ENCODE results near the gene PRODH2.

Gene PRODH2

DNA sequence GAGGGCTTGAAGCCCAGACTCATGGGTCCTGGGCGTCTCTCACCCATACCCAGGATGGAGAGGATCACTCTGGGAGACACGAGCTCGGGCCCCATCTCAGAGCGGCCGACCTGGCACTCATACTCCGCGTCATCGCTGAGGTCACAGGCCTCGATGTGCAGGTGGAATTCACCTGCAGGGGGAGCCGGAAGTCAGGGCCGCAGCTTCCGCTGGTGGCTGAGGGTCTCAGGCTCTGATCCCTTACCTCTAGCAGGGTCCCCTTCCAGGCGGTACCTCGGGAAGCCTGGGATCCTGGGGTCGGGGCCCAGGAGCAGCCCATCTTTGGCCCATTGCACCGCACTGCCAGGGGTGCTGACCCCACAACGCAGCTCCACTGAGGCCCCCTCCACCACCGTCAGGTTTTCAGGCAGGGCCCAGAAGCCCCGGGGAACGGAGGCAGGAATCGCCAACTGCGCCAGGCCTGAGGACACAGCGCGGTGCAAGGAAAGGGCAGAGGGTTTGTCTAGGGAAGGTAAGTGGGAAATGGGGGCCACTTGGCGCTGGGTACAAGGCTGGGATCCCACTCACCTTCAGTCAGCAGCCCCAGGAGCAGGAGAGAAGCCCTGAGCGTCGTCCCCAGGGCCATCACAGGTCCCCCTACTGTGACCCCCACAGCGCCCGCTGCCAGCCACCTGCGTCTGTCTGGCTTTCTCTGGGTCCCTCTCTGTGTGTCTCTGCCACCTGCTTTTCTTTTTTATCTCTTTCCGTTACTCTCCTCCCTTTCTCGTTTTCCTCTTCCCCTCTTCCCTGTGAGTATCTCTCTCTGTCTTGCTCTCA is 38.8 kb upstream of the PRODH2 start:
- Histone ChIP-seq H3K4me3 (ENCODE audit: low read length) (no peak overlapping the region), H3K27ac (ENCODE audit: low read length) (no peak overlapping the region), H3K9me3 (ENCODE audit: control insufficient read depth, low read depth, low read length) (no peaks in the 10 kb centered on the region), H3K36me3 (ENCODE audit: control insufficient read depth, low read depth, low read length) (no peaks in the 10 kb centered on the region), H3K4me1 (ENCODE audit: control insufficient read depth, low read depth, low read length) (peaks cover 10% of the 10 kb centered on the region), H3K27me3 (ENCODE audit: control insufficient read depth, insufficient read depth, low read length) (peaks cover 34% of the 10 kb centered on the region), H3K9ac (ENCODE audit: low read length) (no peak overlapping the region)

DNA sequence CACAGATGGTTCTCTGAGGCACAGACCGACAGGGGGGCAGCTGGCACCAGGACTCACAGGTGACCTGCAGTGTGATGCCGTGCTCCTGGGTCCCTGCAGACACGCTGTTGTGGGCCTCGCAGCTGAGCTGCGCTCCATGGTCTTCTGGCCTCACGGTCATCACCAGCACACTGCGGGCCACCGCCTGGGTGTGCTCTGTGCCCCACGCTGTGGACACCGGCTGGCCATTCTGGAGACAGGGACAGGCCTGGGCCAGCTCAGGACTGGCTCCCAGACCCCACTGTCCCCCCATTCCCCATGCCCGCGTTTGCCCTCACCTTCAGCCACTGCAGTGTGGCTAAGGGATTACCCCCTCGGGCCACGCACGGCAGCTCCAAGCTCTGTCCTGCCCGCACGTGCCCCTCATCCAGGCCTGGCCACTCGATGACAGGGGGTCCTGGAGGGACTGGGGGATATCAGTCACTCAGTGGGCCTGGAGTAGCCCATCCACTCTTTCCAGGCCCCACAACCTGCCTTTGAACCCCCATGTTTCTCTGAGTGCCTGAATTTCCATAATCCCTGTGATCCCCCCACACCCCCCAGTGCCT is 36.4 kb upstream of the PRODH2 start:
- Histone ChIP-seq H3K36me3 (ENCODE audit: control insufficient read depth, low read depth, low read length) (no peaks in the 10 kb centered on the region), H3K4me3 (ENCODE audit: low read length) (no peak overlapping the region), H3K4me1 (ENCODE audit: control insufficient read depth, low read depth, low read length) (peaks cover 5% of the 10 kb centered on the region), H3K27me3 (ENCODE audit: control insufficient read depth, insufficient read depth, low read length) (peaks cover 39% of the 10 kb centered on the region), H3K9me3 (ENCODE audit: control insufficient read depth, low read depth, low read length) (no peaks in the 10 kb centered on the region), H3K27ac (ENCODE audit: low read length) (no peak overlapping the region), H3K9ac (ENCODE audit: low read length) (no peak overlapping the region)

DNA sequence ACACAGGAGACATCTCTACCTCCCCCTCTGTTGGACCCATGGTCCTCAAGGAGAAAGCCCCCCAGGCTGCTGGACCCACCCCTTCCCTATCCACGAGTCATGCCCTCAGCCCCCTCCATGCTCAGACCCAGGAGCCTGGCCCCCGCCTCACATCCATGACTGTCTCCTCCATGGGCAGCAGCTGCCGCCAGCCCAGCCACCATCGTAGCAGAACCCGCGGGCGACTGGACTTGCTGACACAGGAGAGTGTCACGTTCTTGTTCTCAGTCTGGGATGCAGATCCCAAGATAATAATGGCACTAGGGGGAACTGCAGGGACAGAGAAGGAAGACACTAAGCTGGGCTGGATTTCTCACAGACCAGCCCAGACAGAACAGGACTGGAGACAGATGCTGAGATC is 35.8 kb upstream of the PRODH2 start:
- Histone ChIP-seq H3K4me3 (ENCODE audit: low read length) (no peak overlapping the region), H3K27me3 (ENCODE audit: control insufficient read depth, insufficient read depth, low read length) (peaks cover 44% of the 10 kb centered on the region), H3K9ac (ENCODE audit: low read length) (no peak overlapping the region), H3K4me1 (ENCODE audit: control insufficient read depth, low read depth, low read length) (peaks cover 5% of the 10 kb centered on the region), H3K36me3 (ENCODE audit: control insufficient read depth, low read depth, low read length) (no peaks in the 10 kb centered on the region), H3K27ac (ENCODE audit: low read length) (no peak overlapping the region), H3K9me3 (ENCODE audit: control insufficient read depth, low read depth, low read length) (no peaks in the 10 kb centered on the region)

DNA sequence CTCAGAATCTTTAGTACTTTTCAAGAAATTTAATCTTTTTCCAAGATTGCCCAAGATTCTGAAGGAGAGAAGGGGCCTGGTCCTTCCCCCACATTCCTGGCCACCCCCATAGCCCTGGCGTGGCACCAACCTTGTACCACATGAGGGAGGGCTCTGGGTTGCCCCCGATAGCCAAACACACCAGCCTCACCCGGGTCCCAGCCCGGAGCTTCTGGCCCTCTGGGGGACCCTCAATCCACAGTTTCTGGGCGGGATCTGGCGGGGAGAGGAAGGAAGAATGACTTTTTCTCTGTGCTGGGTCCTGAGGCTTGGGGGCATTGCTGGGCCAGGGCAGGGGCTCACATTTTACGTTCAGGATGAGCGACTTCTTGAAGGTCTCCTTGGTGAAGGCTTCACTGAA is 35.3 kb upstream of the PRODH2 start:
- Histone ChIP-seq H3K4me1 (ENCODE audit: control insufficient read depth, low read depth, low read length) (peaks cover 5% of the 10 kb centered on the region), H3K9ac (ENCODE audit: low read length) (no peak overlapping the region), H3K27ac (ENCODE audit: low read length) (no peak overlapping the region), H3K36me3 (ENCODE audit: control insufficient read depth, low read depth, low read length) (no peaks in the 10 kb centered on the region), H3K27me3 (ENCODE audit: control insufficient read depth, insufficient read depth, low read length) (peaks cover 50% of the 10 kb centered on the region), H3K4me3 (ENCODE audit: low read length) (no peak overlapping the region), H3K9me3 (ENCODE audit: control insufficient read depth, low read depth, low read length) (no peaks in the 10 kb centered on the region)

DNA sequence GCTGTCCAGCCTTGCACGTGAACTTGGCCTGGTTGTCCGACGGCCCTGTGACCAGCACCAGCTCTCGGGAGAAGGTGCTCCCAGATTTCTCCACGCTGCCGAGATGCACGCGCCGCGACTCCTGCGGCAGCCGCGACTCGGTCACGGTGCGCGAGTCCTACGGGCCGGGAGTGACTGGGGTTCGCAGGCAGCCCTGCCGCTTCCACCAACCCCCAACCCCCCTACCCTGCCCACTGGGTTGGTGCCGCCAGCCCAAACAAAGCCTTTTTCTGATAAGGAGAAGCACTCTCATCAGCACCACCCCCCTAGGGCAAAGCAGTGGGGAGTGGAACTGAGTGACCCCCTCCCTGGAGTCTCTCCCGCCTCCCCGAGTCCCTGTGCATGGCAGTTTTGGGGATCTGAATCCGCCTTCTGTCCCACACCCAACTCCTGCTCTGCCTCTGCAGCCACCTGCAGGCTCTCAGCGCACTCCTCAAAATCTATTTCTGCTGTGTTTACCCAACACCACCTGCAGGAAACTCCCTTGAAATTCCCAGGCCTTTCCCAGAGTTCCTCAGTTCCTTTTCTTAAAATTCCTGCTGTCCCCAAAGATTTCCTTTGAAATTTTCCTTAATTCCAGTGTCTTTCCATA is 33.5 kb upstream of the PRODH2 start:
- Histone ChIP-seq H3K9me3 (ENCODE audit: control insufficient read depth, low read depth, low read length) (no peaks in the 10 kb centered on the region), H3K27ac (ENCODE audit: low read length) (no peak overlapping the region), H3K27me3 (ENCODE audit: control insufficient read depth, insufficient read depth, low read length) (peaks cover 67% of the 10 kb centered on the region), H3K36me3 (ENCODE audit: control insufficient read depth, low read depth, low read length) (no peaks in the 10 kb centered on the region), H3K4me3 (ENCODE audit: low read length) (peak overlapping the region; percentile 43), H3K4me1 (ENCODE audit: control insufficient read depth, low read depth, low read length) (peaks cover 5% of the 10 kb centered on the region), H3K9ac (ENCODE audit: low read length) (no peak overlapping the region)

DNA sequence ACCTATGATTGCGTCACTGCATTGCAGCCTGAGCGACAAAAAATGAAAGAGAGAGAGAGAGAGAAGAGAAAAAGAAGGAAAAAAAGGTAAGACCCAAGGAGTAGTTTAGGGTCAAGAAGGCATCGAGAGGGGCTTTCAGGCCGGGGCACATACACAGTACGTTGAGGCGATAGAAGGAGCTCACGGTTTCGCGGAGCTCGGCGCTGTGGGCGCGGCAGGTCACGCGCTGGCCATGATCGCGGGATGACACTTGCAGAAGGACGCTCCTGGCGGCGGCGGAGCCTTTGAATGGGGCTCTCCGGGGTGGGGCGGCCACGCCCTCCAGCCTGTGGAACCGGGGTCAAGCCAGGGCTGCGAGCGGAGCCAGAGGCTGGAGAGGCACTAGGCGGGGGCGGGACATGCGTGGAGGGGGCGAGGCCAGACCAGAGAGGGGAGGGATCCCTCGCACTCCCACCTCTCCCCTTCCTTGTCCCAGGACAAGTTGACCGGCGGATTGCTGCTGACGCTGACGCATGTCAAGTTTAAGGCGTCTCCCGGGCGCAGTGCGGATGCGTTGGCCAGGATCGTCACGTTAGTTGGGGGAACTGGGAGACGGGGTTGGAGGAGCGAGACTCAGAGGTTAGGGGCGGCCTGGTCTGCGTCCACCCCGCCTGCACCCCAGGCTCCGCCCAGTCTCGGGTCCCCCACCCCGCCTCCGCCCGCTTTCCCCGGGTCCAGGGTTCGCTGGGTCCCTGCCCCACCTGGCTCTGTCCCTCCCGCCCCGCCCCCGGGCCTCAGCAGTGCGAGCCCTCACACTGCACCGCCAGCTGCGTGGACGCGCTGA is 32.8 kb upstream of the PRODH2 start:
- Histone ChIP-seq H3K36me3 (ENCODE audit: control insufficient read depth, low read depth, low read length) (no peaks in the 10 kb centered on the region), H3K9ac (ENCODE audit: low read length) (no peak overlapping the region), H3K27ac (ENCODE audit: low read length) (no peak overlapping the region), H3K4me1 (ENCODE audit: control insufficient read depth, low read depth, low read length) (peaks cover 5% of the 10 kb centered on the region), H3K27me3 (ENCODE audit: control insufficient read depth, insufficient read depth, low read length) (peaks cover 64% of the 10 kb centered on the region), H3K4me3 (ENCODE audit: low read length) (peak overlapping the region; percentile 43), H3K9me3 (ENCODE audit: control insufficient read depth, low read depth, low read length) (no peaks in the 10 kb centered on the region)

- peaks cover 5% of the 10 kb centered on the region for H3K4me1 ChIP-seq (ENCODE audit: control insufficient read depth, low read depth, low read length)
- no peaks in the 10 kb centered on the region for H3K36me3 ChIP-seq (ENCODE audit: control insufficient read depth, low read depth, low read length)
- no peak overlapping the region for H3K9ac ChIP-seq (ENCODE audit: low read length)
- no peak overlapping the region for H3K27ac ChIP-seq (ENCODE audit: low read length)
- no peaks in the 10 kb centered on the region for H3K9me3 ChIP-seq (ENCODE audit: control insufficient read depth, low read depth, low read length)
- peaks cover 64% of the 10 kb centered on the region for H3K27me3 ChIP-seq (ENCODE audit: control insufficient read depth, insufficient read depth, low read length)
- H3K4me3 ChIP-seq (ENCODE audit: low read length), result peak overlapping the region; percentile 43
Observed at GRCh38 chr19:35844482-35845214, 32.0 kb upstream of the PRODH2 start.

- peaks cover 5% of the 10 kb centered on the region for H3K4me1 ChIP-seq (ENCODE audit: control insufficient read depth, low read depth, low read length)
- H3K27me3 ChIP-seq (ENCODE audit: control insufficient read depth, insufficient read depth, low read length), result peaks cover 64% of the 10 kb centered on the region
- H3K9ac ChIP-seq (ENCODE audit: low read length), result no peak overlapping the region
- H3K4me3 ChIP-seq (ENCODE audit: low read length), result peak overlapping the region; percentile 2
- H3K27ac ChIP-seq (ENCODE audit: low read length), result no peak overlapping the region
- no peaks in the 10 kb centered on the region for H3K9me3 ChIP-seq (ENCODE audit: control insufficient read depth, low read depth, low read length)
- H3K36me3 ChIP-seq (ENCODE audit: control insufficient read depth, low read depth, low read length), result no peaks in the 10 kb centered on the region
Observed at GRCh38 chr19:35843676-35844481, 31.2 kb upstream of the PRODH2 start.

- H3K4me3 ChIP-seq (ENCODE audit: low read length), result no peak overlapping the region
- no peaks in the 10 kb centered on the region for H3K9me3 ChIP-seq (ENCODE audit: control insufficient read depth, low read depth, low read length)
- H3K4me1 ChIP-seq (ENCODE audit: control insufficient read depth, low read depth, low read length), result peaks cover 5% of the 10 kb centered on the region
- no peak overlapping the region for H3K9ac ChIP-seq (ENCODE audit: low read length)
- no peak overlapping the region for H3K27ac ChIP-seq (ENCODE audit: low read length)
- H3K36me3 ChIP-seq (ENCODE audit: control insufficient read depth, low read depth, low read length), result no peaks in the 10 kb centered on the region
- H3K27me3 ChIP-seq (ENCODE audit: control insufficient read depth, insufficient read depth, low read length), result peaks cover 63% of the 10 kb centered on the region
Observed at GRCh38 chr19:35842666-35843272, 30.1 kb upstream of the PRODH2 start.

GRCh38 chr19:35841961-35842595 is 29.4 kb upstream of the PRODH2 start:
- no peak overlapping the region for H3K9ac ChIP-seq (ENCODE audit: low read length)
- H3K36me3 ChIP-seq (ENCODE audit: control insufficient read depth, low read depth, low read length), result no peaks in the 10 kb centered on the region
- H3K4me3 ChIP-seq (ENCODE audit: low read length), result no peak overlapping the region
- peaks cover 5% of the 10 kb centered on the region for H3K4me1 ChIP-seq (ENCODE audit: control insufficient read depth, low read depth, low read length)
- no peaks in the 10 kb centered on the region for H3K9me3 ChIP-seq (ENCODE audit: control insufficient read depth, low read depth, low read length)
- no peak overlapping the region for H3K27ac ChIP-seq (ENCODE audit: low read length)
- peaks cover 59% of the 10 kb centered on the region for H3K27me3 ChIP-seq (ENCODE audit: control insufficient read depth, insufficient read depth, low read length)
